Measurements from ENCODE around the gene PPT1. TPM values are rescaled to one million over a fixed set of nuclear protein-coding genes. Genes with fewer than 3 reads are reported as not detected.

PPT1 gene
- polyA plus RNA-seq, 1 of the 3 experiments (the other 2 are of a cell fraction), result 26.0 TPM

DNA sequence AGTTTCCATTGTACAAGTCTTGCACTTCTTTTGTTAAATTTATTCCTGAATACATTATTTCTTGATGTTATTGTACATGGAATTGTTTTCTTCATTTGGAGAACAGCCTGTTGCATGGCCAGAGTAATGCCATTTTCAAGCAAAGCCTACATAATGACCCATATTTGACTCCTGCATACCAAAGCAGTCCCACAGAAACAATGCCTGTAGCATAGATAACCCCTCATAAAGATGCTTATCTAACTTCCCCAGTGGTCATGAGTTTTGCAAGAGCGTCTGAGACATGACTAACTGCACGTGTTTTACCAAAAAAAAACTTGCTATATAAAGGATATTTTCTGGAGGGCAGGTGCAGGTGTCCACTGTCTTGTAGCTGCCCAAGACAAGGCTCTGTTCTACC is 33.8 kb upstream of the PPT1 start:
- peaks cover 9% of the 10 kb centered on the region; the same call in 1 of the 2 replicates for H3K27me3 ChIP-seq (ENCODE audit: insufficient read depth)
- no peak overlapping the region for H3K4me2 ChIP-seq
- H4K20me1 ChIP-seq (ENCODE audit: insufficient read depth), result no peaks in the 10 kb centered on the region
- no peak overlapping the region for H3K4me3 ChIP-seq (ENCODE audit: low read depth in 2 of 2, low read length in 1 of 2)
- H3F3A ChIP-seq (replicated peaks; ENCODE audit: insufficient read depth), result no peaks in the 10 kb centered on the region
- TF ChIP-seq RCOR1 (IDR thresholded peaks at IDR 0.05; ENCODE audit: low read length) (no peak), NRF1 (IDR thresholded peaks at IDR 0.05; ENCODE audit: low read depth, low read length) (no peak), MXI1 (IDR thresholded peaks at IDR 0.05; ENCODE audit: low read depth, low read length) (no peak), TAF1 (IDR thresholded peaks at IDR 0.05; ENCODE audit: borderline replicate concordance, low read depth, low read length) (no peak), EP300 (IDR thresholded peaks at IDR 0.05; ENCODE audit: borderline replicate concordance in 1 of 2, low read depth in 1 of 2, low read length in 1 of 2) (no peak)
- no peak overlapping the region for H3K9ac ChIP-seq
- CTCF ChIA-PET, result interaction anchor here (1.2 to 2.2 kb wide), 3 partner anchors 13 to 208 kb away, joined by 3 to 17 read pairs (median 7); no protein-coding TSS in a partner anchor
- H3K27ac ChIP-seq (ENCODE audit: low read depth in 2 of 2, low read length in 1 of 2), result no peak overlapping the region
- no peak for DNase-seq
- no peaks in the 10 kb centered on the region for H3K79me2 ChIP-seq (ENCODE audit: insufficient read depth)
- POLR2A ChIA-PET, result no interaction called here
- H3K9me2 ChIP-seq, result no peaks in the 10 kb centered on the region
- WGBS (ENCODE audit: low lambda C conversion rate), result 34% methylated on average over 2 of the region's 2 CpGs
- H3K4me1 ChIP-seq (ENCODE audit: control insufficient read depth in 1 of 2, insufficient read depth in 2 of 2, low read depth in 1 of 2, low read length in 1 of 2), result no peaks in the 10 kb centered on the region
- H3K36me3 ChIP-seq (replicated peaks in 1 of 2; ENCODE audit: control insufficient read depth in 1 of 2, insufficient read depth in 2 of 2, low read length in 1 of 2), result no peaks in the 10 kb centered on the region
- H2AFZ ChIP-seq (ENCODE audit: low read depth), result no peak overlapping the region
- no peaks in the 10 kb centered on the region for H3K9me3 ChIP-seq

DNA sequence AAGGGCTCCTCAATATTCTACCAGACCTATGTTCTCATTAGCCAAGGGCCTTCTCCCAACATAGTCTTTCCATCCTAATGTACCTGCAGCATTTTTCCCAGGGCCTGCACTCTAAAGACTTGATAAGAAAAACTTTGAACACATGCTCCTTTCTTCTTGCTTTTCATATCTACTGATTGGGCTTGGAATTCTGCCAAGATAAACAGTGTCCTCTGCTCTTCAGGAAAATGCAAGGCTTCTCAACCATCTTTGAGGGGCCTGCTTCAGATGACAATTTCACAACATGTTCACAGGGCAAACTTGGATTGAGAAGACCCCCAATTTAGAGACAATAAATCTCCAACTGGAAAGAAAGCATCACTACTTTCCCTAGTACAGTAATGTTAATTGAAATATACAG is 25.8 kb upstream of the PPT1 start:
- Histone ChIP-seq H3K9ac (no peak overlapping the region), H3K4me3 (ENCODE audit: low read depth in 2 of 2, low read length in 1 of 2) (no peak overlapping the region), H3K4me1 (ENCODE audit: control insufficient read depth in 1 of 2, insufficient read depth in 2 of 2, low read depth in 1 of 2, low read length in 1 of 2) (no peaks in the 10 kb centered on the region), H3K9me3 (no peaks in the 10 kb centered on the region), H3K4me2 (no peak overlapping the region), H4K20me1 (ENCODE audit: insufficient read depth) (no peaks in the 10 kb centered on the region), H3F3A (replicated peaks; ENCODE audit: insufficient read depth) (no peaks in the 10 kb centered on the region), H3K27me3 (ENCODE audit: insufficient read depth) (peaks cover 23% of the 10 kb centered on the region; the same call in 1 of the 2 replicates), H3K36me3 (replicated peaks in 1 of 2; ENCODE audit: control insufficient read depth in 1 of 2, insufficient read depth in 2 of 2, low read length in 1 of 2) (no peaks in the 10 kb centered on the region), H3K27ac (ENCODE audit: low read depth in 2 of 2, low read length in 1 of 2) (no peak overlapping the region), H2AFZ (ENCODE audit: low read depth) (no peak overlapping the region), H3K79me2 (ENCODE audit: insufficient read depth) (no peaks in the 10 kb centered on the region), H3K9me2 (no peaks in the 10 kb centered on the region)
- ChIA-PET CTCF (interaction anchor here (0.9 to 1.0 kb wide), 2 partner anchors 21 to 216 kb away, joined by 3 read pairs; no protein-coding TSS in a partner anchor), POLR2A (no interaction called here)
- DNase-seq, result no peak
- TF ChIP-seq RFX5 (IDR thresholded peaks at IDR 0.05; ENCODE audit: low read length) (no peak), FOXM1 (IDR thresholded peaks at IDR 0.05; ENCODE audit: low read depth) (no peak), EZH2phosphoT487 (IDR thresholded peaks at IDR 0.05; ENCODE audit: borderline replicate concordance, low read depth) (no peak), NFIC (IDR thresholded peaks at IDR 0.05; ENCODE audit: borderline replicate concordance) (no peak), YY1 (IDR thresholded peaks at IDR 0.05; ENCODE audit: low read depth) (no peak), FOXJ3 (CRISPR knock-in tag; IDR thresholded peaks at IDR 0.05) (no peak), GABPA (IDR thresholded peaks at IDR 0.05; ENCODE audit: low read depth) (no peak), TCF12 (IDR thresholded peaks at IDR 0.05) (no peak), EP300 (IDR thresholded peaks at IDR 0.05; ENCODE audit: borderline replicate concordance in 1 of 2, low read depth in 1 of 2, low read length in 1 of 2) (no peak), MEF2A (IDR thresholded peaks at IDR 0.05; ENCODE audit: borderline replicate concordance, low read depth) (no peak), RXRA (IDR thresholded peaks at IDR 0.05; ENCODE audit: borderline replicate concordance, low read depth) (no peak)
- TF ChIP-seq, protein P1, sequence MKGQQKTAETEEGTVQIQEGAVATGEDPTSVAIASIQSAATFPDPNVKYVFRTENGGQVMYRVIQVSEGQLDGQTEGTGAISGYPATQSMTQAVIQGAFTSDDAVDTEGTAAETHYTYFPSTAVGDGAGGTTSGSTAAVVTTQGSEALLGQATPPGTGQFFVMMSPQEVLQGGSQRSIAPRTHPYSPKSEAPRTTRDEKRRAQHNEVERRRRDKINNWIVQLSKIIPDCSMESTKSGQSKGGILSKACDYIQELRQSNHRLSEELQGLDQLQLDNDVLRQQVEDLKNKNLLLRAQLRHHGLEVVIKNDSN (IDR thresholded peaks at IDR 0.05; ENCODE audit: borderline replicate concordance, low read depth), result no peak
- TF ChIP-seq, protein P2, sequence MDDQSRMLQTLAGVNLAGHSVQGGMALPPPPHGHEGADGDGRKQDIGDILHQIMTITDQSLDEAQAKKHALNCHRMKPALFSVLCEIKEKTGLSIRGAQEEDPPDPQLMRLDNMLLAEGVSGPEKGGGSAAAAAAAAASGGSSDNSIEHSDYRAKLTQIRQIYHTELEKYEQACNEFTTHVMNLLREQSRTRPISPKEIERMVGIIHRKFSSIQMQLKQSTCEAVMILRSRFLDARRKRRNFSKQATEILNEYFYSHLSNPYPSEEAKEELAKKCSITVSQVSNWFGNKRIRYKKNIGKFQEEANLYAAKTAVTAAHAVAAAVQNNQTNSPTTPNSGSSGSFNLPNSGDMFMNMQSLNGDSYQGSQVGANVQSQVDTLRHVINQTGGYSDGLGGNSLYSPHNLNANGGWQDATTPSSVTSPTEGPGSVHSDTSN (IDR thresholded peaks at IDR 0.05), result no peak
- TF ChIP-seq, protein P3, sequence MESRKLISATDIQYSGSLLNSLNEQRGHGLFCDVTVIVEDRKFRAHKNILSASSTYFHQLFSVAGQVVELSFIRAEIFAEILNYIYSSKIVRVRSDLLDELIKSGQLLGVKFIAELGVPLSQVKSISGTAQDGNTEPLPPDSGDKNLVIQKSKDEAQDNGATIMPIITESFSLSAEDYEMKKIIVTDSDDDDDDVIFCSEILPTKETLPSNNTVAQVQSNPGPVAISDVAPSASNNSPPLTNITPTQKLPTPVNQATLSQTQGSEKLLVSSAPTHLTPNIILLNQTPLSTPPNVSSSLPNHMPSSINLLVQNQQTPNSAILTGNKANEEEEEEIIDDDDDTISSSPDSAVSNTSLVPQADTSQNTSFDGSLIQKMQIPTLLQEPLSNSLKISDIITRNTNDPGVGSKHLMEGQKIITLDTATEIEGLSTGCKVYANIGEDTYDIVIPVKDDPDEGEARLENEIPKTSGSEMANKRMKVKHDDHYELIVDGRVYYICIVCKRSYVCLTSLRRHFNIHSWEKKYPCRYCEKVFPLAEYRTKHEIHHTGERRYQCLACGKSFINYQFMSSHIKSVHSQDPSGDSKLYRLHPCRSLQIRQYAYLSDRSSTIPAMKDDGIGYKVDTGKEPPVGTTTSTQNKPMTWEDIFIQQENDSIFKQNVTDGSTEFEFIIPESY (IDR thresholded peaks at IDR 0.05; ENCODE audit: borderline replicate concordance, low read depth), result no peak
- TF ChIP-seq, protein P4, sequence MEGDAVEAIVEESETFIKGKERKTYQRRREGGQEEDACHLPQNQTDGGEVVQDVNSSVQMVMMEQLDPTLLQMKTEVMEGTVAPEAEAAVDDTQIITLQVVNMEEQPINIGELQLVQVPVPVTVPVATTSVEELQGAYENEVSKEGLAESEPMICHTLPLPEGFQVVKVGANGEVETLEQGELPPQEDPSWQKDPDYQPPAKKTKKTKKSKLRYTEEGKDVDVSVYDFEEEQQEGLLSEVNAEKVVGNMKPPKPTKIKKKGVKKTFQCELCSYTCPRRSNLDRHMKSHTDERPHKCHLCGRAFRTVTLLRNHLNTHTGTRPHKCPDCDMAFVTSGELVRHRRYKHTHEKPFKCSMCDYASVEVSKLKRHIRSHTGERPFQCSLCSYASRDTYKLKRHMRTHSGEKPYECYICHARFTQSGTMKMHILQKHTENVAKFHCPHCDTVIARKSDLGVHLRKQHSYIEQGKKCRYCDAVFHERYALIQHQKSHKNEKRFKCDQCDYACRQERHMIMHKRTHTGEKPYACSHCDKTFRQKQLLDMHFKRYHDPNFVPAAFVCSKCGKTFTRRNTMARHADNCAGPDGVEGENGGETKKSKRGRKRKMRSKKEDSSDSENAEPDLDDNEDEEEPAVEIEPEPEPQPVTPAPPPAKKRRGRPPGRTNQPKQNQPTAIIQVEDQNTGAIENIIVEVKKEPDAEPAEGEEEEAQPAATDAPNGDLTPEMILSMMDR (IDR thresholded peaks at IDR 0.05), result no peak
- TF ChIP-seq, protein P5, sequence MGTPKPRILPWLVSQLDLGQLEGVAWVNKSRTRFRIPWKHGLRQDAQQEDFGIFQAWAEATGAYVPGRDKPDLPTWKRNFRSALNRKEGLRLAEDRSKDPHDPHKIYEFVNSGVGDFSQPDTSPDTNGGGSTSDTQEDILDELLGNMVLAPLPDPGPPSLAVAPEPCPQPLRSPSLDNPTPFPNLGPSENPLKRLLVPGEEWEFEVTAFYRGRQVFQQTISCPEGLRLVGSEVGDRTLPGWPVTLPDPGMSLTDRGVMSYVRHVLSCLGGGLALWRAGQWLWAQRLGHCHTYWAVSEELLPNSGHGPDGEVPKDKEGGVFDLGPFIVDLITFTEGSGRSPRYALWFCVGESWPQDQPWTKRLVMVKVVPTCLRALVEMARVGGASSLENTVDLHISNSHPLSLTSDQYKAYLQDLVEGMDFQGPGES (IDR thresholded peaks at IDR 0.05; ENCODE audit: low read depth, low read length), result no peak
- TF ChIP-seq, protein P6, sequence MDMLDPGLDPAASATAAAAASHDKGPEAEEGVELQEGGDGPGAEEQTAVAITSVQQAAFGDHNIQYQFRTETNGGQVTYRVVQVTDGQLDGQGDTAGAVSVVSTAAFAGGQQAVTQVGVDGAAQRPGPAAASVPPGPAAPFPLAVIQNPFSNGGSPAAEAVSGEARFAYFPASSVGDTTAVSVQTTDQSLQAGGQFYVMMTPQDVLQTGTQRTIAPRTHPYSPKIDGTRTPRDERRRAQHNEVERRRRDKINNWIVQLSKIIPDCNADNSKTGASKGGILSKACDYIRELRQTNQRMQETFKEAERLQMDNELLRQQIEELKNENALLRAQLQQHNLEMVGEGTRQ (IDR thresholded peaks at IDR 0.05; ENCODE audit: borderline replicate concordance, low read depth, low read length), result no peak

All from SK-N-SH (cell line).